Muscle layer of duodenum (tissue), 2 donors: Measurements from ENCODE around the gene DHX34.

Experiments used
- H3K27ac ChIP-seq: one replicate; pipeline ENCODE4 v1.7.0; 2013; ENCODE audit warnings: mild to moderate bottlenecking, low read length
- H3K27me3 ChIP-seq: one replicate; pipeline ENCODE4 v1.7.0; 2013; ENCODE audit warnings: low read depth, mild to moderate bottlenecking, control low read depth, low read length
- H3K36me3 ChIP-seq, 2 donors: one replicate each; pipeline ENCODE4 v1.7.0; 2013; ENCODE audit warnings: low read length in 2 of 2, control low read depth in 1 of 2, mild to moderate bottlenecking in 1 of 2; ENCODE audit not compliant: insufficient read depth in 2 of 2, control insufficient read depth in 1 of 2
- H3K4me1 ChIP-seq, 2 donors: one replicate each; pipeline ENCODE4 v1.7.0; 2013; ENCODE audit warnings: low read length in 2 of 2, mild to moderate bottlenecking in 2 of 2, control low read depth in 1 of 2, moderate library complexity in 1 of 2; ENCODE audit not compliant: insufficient read depth in 2 of 2, control insufficient read depth in 1 of 2
- H3K4me3 ChIP-seq, 2 donors: one replicate each; pipeline ENCODE4 v1.7.0; 2013; ENCODE audit warnings: low read length in 2 of 2, low read depth in 1 of 2, mild to moderate bottlenecking in 1 of 2
- H3K9me3 ChIP-seq, 2 donors: one replicate each; pipeline ENCODE4 v1.7.0; 2013; ENCODE audit warnings: low read length in 2 of 2, control low read depth in 1 of 2, mild to moderate bottlenecking in 1 of 2; ENCODE audit not compliant: control insufficient read depth in 1 of 2
- donor health status: healthy.

The DHX34 gene

GRCh38 chr19:47415953-47416642 lies 67.0 kb downstream of the DHX34 start:
- Histone ChIP-seq H3K27ac (no peak overlapping the region), H3K27me3 (peaks cover 16% of the 10 kb centered on the region), H3K4me1 (peaks cover 0 to 33% of the 10 kb centered on the region in 2 donors), H3K36me3 (peaks cover 0 to 4% of the 10 kb centered on the region in 2 donors), H3K9me3 (no peaks in the 10 kb centered on the region), H3K4me3 (no peak overlapping the region)

- Histone ChIP-seq H3K9me3 (no peaks in the 10 kb centered on the region), H3K4me3 (no peak overlapping the region), H3K27ac (no peak overlapping the region), H3K36me3 (peaks cover 0 to 4% of the 10 kb centered on the region in 2 donors), H3K4me1 (peaks cover 0 to 37% of the 10 kb centered on the region in 2 donors), H3K27me3 (peaks cover 21% of the 10 kb centered on the region)
Observed at GRCh38 chr19:47416643-47416985, 67.5 kb downstream of the DHX34 start.

DNA sequence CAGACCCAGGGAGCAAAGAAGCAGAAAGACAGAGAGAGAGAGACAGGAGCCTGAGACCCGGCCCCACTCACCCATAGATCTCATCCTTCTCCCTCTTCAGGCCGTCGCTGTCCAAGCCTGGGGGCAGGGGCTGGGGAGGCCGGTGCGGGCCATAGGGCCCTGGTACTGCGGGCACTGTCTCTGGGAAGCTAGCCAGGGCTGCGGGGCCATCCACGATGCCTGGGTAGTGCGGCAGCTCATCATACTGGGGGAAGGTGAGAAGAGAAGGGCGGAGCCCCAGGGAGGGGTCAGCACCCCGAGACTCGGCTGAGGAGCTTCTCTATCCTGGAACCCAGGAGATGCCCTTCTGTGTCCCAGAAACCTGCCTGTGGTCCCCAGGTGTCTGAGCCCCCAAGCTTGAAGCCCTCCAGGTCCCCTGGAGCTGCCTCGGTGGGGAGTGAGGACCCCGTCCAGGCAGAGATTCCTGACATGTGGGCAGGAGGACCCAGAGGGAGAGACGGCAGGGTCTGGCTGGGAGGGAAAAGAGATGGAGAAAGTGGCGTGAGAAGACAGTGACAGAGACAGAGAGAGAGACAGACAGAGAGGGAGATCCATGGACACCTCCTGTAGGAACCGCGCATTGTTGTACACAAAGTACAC lies 68.1 kb downstream of the DHX34 start:
- Histone ChIP-seq H3K27me3 (peaks cover 27% of the 10 kb centered on the region), H3K4me3 (peak overlapping the region in 1 of 2 donors; percentile 60)

GRCh38 chr19:47417746-47418691 lies 68.9 kb downstream of the DHX34 start:
- H3K9me3 ChIP-seq: no peaks in the 10 kb centered on the region
- H3K27me3 ChIP-seq: peaks cover 35% of the 10 kb centered on the region
- H3K36me3 ChIP-seq: peaks cover 0 to 4% of the 10 kb centered on the region in 2 donors
- peak overlapping the region; percentile 37 to 60 for H3K4me3 ChIP-seq
- H3K4me1 ChIP-seq: peaks cover 0 to 41% of the 10 kb centered on the region in 2 donors
- no peak overlapping the region for H3K27ac ChIP-seq

More for the DNA sequence above, 68.1 kb downstream of the DHX34 start:
- Histone ChIP-seq H3K36me3 (peaks cover 0 to 4% of the 10 kb centered on the region in 2 donors), H3K4me1 (peaks cover 0 to 41% of the 10 kb centered on the region in 2 donors), H3K9me3 (no peaks in the 10 kb centered on the region), H3K27ac (no peak overlapping the region)

DNA sequence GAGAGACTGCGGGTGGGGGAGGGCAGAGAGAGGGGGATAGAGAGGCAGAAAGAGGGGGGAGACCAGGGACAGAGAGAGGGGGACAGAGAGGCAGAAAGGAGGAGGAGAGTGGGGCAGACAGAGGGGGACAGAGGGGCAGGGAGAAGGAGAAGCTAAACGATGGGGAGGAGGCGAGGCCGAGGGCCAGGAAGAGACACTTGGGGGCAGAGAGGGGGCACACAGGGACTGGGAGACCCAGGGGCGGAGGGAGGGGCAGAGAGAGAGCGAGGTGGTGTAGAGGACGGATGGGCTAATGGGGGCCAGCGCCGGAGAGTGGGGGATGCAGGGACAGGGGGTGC lies 69.5 kb downstream of the DHX34 start:
- Histone ChIP-seq H3K9me3 (no peaks in the 10 kb centered on the region), H3K36me3 (peaks cover 0 to 4% of the 10 kb centered on the region in 2 donors), H3K27ac (no peak overlapping the region), H3K4me3 (peak overlapping the region; percentile 37 to 60), H3K4me1 (peaks cover 0 to 41% of the 10 kb centered on the region in 2 donors), H3K27me3 (peaks cover 41% of the 10 kb centered on the region)

DNA sequence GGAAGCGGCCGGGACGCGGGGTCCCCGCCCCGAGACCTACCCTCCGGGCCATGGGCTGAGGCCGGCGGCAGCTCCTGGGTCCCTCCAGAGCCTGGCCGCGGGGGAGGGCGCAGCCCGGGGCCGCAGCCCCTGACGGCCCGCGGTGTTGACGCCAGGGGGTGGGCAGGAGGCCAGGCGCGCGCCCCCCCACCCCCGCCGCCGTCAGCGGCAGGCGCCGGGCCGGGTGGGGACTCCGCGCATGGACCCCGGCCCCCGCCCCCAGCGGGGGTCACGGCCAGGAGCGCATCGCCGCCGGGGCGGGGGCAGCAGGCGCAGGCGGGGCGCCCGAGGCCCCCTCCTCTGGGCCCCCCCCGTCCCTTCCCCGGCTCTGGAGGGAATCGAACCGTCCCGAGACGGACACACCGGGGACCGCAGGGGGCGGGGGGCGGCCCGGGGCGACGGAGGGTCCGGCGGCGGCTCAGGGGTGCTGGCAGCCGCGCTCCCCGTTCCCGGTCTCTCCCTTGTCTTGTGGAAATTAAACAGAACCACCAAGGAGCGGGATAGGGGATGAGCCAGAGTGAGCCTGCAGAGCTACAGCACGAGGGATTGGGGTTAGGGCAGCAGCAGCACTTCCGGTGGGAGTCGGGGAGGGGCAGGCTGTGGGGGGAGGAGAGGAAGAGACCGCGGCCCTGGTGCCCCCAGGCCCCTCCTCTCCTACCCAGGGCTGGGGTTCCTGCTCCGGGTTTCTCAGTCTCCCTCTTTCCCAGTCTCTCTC lies 70.1 kb downstream of the DHX34 start, which contains the start of gene MEIS3:
Gene MEIS3, minus strand, starts transcription at position 498 of the 754 bp plus-strand sequence. Its CDS starts 446 bp downstream, at position 52.
- Histone ChIP-seq H3K27me3 (peaks cover 42% of the 10 kb centered on the region), H3K4me3 (peak within 1 kb of the TSS; percentile 37 to 60), H3K4me1 (peaks cover 0 to 41% of the 10 kb centered on the region in 2 donors), H3K36me3 (peaks cover 0 to 2% of the 10 kb centered on the region in 2 donors), H3K27ac (no peak within 1 kb of the TSS), H3K9me3 (no peaks in the 10 kb centered on the region)

GRCh38 chr19:47419789-47420188 lies 70.7 kb downstream of the DHX34 start:
- peaks cover 42% of the 10 kb centered on the region for H3K27me3 ChIP-seq

DNA sequence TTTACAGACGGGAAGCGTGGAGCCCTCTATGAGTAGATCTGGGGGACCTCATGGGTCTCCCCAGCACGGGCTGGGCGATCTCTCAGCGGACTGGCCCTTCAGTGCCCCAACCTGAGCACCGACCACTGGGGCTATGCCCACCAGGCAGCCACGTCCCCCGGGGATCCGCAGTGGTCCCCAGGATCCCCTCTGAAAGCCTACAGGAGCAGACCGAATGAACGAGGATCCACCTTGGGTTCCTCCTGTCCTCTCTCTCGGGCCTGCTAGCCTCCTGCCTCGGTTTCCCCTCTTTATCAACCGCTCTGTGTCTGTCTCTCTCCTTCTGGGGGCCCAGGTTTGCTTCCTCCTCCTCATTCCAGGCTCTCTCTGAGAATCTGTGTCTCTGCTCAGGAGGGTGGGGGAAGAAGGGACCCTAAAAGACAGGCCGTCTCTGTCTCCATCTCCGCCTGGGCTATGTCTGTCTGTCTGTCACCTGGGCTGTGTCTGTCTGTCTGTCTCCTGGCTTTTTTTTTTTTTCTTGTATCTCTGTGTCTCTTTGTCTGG lies 72.2 kb downstream of the DHX34 start:
- Histone ChIP-seq H3K9me3 (no peaks in the 10 kb centered on the region), H3K27me3 (peaks cover 39% of the 10 kb centered on the region), H3K27ac (no peak overlapping the region), H3K4me1 (peaks cover 0 to 41% of the 10 kb centered on the region in 2 donors), H3K36me3 (no peaks in the 10 kb centered on the region), H3K4me3 (no peak overlapping the region)

More at GRCh38 chr19:47419789-47420188, 70.7 kb downstream of the DHX34 start:
- no peak overlapping the region for H3K4me3 ChIP-seq
- H3K9me3 ChIP-seq: no peaks in the 10 kb centered on the region
- H3K36me3 ChIP-seq: no peaks in the 10 kb centered on the region
- no peak overlapping the region for H3K27ac ChIP-seq
- peaks cover 0 to 41% of the 10 kb centered on the region in 2 donors for H3K4me1 ChIP-seq

DNA sequence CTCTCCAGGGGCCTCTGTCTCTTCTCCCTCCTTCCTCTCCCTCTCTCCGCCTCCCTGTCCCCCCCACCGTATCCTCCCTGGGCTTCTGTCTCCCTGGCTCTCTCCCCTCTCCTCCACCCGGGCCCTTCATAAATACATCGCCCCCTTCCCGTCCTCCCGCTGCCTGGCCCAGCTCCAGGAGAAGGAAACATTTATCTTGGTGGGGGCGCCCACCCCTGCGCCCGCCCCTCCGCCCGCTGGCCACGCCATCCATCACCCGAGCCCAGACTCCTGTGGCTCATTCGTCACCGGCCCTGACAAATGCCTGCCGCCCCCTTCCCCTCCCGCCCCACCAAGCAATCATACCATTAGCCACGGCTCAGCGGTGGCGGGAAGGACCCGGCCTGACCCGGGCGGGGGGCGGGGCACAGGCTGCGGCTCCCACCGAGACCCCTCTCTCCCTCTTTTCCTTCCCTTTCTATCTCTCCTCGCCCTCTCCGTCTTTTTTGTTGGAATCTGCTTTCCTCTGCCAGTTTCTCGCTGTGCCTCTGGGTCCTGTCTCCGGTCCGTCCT lies 72.8 kb downstream of the DHX34 start:
- H3K36me3 ChIP-seq: no peaks in the 10 kb centered on the region
- no peaks in the 10 kb centered on the region for H3K9me3 ChIP-seq
- peaks cover 0 to 41% of the 10 kb centered on the region in 2 donors for H3K4me1 ChIP-seq
- H3K27ac ChIP-seq: no peak overlapping the region
- no peak overlapping the region for H3K4me3 ChIP-seq
- peaks cover 38% of the 10 kb centered on the region for H3K27me3 ChIP-seq

DNA sequence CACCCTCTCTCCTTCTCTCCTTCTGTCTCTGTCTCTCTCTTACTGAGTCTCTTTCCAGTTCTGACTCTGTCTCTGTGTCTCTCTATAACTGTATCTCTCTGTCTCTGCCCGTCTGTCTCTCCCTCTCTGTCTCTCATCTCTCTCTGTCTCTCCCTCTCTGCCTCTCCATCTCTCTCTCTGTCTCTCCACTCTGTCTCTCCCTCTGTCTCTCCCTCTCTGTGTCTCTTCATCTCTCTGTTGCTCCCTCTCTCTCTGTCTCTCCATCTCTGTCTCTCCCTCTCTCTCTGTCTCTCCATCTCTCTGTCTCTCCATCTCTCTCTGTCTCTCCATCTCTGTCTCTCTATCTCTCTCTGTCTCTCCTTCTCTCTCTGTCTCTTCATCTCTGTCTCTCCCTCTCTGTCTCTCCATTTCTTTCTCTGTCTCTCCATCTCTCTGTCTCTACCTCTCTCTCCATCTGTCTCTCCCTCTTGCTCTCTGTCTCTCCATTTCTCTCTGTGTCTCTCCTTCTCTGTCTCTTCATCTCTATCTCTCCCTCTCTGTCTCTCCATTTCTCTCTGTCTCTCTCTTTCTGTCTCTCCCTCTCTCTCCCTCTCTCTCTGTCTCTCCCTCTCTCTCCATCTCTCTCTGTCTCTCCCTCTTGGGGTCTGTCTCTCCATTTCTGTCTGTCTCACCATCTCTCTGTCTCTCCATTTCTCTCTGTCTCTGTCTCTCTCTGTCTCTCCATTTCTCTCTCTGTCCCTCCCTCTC lies 73.5 kb downstream of the DHX34 start:
- no peak overlapping the region for H3K4me3 ChIP-seq
- peaks cover 32% of the 10 kb centered on the region for H3K27me3 ChIP-seq
- H3K36me3 ChIP-seq: no peaks in the 10 kb centered on the region

More for the DNA sequence above, 73.5 kb downstream of the DHX34 start:
- no peak overlapping the region for H3K27ac ChIP-seq
- no peaks in the 10 kb centered on the region for H3K9me3 ChIP-seq
- peaks cover 0 to 40% of the 10 kb centered on the region in 2 donors for H3K4me1 ChIP-seq
